Choroid plexus epithelial cell (primary cell): ENCODE results near the gene CD3E.
"Not testable (repeated sequence)": the region's sequence is repeated elsewhere in the genome, so short reads cannot be mapped to it uniquely, and the experiment has no call there.

Experiments used
- DNase-seq: peaks from one replicate; pipeline ENCODE4 v3.0.0-alpha.2; 2010; ENCODE audit warnings: low read depth
- H3K4me3 ChIP-seq: 2 replicates; pipeline ENCODE4 v1.5.1; 2011; ENCODE audit warnings: low read depth, mild to moderate bottlenecking, control low read depth, low read length, moderate library complexity
- CTCF ChIP-seq: conservative IDR thresholded peaks from 2 replicates; pipeline ENCODE4 v1.5.1; 2011; ENCODE audit warnings: low read depth, mild to moderate bottlenecking, control low read depth, inconsistent platforms, low read length, moderate library complexity

Gene CD3E

DNA sequence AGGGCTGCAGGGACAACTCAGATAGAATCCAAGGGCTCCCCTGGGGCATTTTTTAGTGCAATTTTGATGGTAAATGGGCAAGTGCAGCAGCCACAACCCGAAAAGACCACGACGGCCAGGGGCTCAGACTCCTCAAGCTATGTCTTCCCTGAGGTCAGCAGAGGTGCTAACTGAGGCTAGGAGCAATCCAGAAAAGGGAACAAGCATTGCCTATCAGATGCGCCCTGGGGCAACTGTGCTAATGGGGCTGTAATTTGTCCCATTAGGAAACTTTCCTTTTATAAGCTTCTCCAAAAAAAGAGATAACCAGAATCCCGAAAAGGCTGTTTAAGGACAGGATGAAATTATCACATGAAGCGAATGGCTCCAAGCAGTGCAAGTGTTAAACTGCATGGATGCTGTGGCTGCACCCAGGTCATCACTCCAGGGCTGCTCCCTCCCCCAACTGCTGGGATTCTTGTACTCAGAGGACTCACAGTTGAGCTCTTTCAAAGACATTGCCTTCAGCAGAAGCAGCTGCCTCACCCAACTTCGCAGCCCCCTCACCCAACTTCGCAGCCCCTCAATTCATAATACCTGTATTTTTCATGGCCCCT is 2.8 kb upstream of the CD3E start:
- TF ChIP-seq CTCF: no peak
- no peak for DNase-seq
- no peak overlapping the region for H3K4me3 ChIP-seq

GRCh38 chr11:118304227-118304567 is 333 bp upstream of the CD3E start:
- no peak for DNase-seq
- no peak overlapping the region for H3K4me3 ChIP-seq
- TF ChIP-seq CTCF: no peak

DNA sequence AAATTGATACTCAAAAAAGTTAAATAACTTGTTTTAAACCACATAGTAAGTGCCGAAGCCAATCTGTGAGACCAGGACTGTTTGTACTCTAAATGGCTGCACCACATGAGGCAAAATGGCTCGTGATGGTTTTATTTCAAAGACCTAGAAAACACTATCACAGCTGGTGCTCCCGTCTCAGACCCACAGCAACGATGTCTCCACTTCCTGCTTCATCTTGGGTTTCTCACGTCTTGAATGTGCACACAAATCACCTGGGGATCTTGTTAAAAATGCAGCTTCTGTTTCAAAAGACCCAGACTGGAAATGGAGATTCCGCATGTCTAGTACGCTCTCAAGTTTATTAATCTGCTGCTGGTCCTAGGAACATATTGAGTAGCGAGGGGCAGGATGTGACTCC is 1.2 kb downstream of the CD3E start:
- TF ChIP-seq CTCF: no peak
- no peak overlapping the region for H3K4me3 ChIP-seq
- DNase-seq: no peak

DNA sequence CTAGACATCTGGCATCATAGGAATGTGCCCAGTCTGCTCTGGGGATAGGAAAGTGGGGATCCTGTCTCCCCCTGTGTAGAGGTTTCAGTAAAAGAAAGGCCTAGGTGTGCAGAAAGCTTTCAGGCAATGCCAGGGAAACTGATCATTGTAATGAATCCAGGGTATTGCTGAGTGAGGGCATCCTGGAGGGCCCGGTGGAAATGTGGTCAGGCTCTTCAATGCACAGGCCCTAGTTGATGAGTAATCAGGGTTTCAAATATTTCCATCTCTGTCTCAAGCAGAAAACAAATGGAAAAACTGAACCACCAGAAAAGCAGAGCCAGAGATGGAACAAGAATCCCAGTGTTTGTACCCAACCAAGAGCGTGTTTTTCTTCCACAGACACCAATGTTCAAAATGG is 2.0 kb downstream of the CD3E start:
- no peak overlapping the region for H3K4me3 ChIP-seq
- DNase-seq: no peak
- TF ChIP-seq CTCF: no peak

GRCh38 chr11:118308995-118309528 is 4.5 kb downstream of the CD3E start:
- DNase-seq, H3K4me3 ChIP-seq: not testable (repeated sequence)

- TF ChIP-seq CTCF: no peak
- H3K4me3 ChIP-seq: no peak overlapping the region
These were observed 5.7 kb downstream of the CD3E start for GRCh38 chr11:118310271-118310670.

DNA sequence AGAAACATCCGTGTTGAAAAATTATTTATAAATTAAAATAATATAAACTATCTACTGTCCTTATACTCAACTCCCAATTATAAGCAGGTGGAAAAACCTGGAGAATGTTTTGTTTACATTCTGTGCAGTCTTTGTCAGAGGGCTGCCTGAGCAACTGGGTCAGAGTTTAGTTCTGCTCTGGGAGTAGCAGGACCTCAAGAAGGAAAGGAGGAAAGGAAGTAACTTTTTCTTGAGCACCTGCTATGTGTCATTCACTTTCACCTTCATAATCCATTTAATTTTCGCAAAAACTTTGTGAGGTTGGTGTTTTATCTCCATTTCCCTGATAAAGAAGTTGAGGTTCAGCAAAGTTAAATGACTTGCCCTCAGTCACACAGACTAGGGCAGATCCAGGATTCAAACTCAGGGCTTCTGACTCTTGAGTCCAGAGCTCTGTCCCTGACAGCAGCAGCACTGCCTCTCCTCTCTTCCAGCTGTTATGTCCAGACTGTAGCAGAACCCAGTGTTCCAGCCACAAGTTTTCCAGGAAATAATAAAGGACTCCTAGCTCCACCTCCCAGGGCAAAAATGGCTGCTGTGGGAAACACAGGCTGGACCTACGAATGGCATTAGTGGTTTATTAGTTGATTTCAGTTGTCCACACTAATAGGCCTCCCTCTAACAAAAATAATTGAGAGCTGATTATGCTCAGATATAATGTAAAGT is 6.4 kb downstream of the CD3E start:
- H3K4me3 ChIP-seq: no peak overlapping the region
- no peak for DNase-seq
- TF ChIP-seq CTCF: no peak

More at GRCh38 chr11:118310271-118310670, 5.7 kb downstream of the CD3E start:
- DNase-seq: no peak
